GM18868 (cell line): ENCODE results near the gene ARVCF.

Source experiments
- ATAC-seq: cut with Tn5 transposase; IDR thresholded peaks from one replicate; pipeline ENCODE4 v1.9.1; 2021; ENCODE audit warnings: mild to moderate bottlenecking, moderate library complexity; ENCODE audit not compliant: unreplicated experiment

The ARVCF gene

GRCh38 chr22:20016734-20017621 lies at the start of gene ARVCF:
Gene ARVCF (minus strand): TSS chr22:20016823. CDS start chr22:19990794, 26,029 bp downstream.
- peak; percentile 60 for ATAC-seq

DNA sequence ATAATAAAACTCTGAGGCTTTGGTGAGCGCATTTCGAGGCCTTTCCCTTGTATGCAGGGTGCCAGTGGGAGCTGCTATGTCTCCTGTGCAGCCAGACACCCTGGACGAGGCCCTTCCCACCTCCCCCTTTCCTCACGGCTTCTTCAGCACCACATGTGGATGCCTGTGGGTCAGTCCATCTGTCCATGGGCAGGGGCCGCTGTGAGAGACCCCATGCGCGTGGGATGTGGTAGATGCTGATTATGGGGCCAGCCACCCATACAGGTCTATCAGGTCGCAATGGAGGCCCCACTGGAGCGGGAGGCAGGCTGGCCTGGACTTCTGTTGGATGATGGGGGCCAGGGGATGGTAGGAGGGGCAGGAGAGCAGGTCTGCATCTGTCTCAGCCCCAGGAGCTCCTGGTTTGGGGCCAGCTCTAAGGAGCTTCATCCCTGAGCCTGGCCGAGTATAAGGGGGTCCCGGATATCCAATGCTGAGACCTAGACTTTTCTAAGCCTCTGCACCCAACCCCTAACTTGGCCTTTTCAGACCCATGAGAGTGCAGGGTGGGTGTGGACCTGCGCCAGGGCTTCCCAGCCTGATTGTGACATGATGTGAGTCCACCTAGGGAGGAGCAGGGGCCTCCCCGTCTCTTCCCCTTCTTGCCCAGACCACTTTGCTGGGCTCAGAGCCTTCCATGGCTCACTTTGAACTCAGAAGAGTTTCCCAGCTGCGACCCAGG lies 49.4 kb upstream of the ARVCF start:
- no peak for ATAC-seq

- ATAC-seq, result no peak
Observed at GRCh38 chr22:20064545-20065262, 48.1 kb upstream of the ARVCF start.

GRCh38 chr22:20064140-20064480 lies 47.5 kb upstream of the ARVCF start:
- ATAC-seq, result no peak

- no peak for ATAC-seq
Observed at GRCh38 chr22:20063271-20064139, 46.9 kb upstream of the ARVCF start.

DNA sequence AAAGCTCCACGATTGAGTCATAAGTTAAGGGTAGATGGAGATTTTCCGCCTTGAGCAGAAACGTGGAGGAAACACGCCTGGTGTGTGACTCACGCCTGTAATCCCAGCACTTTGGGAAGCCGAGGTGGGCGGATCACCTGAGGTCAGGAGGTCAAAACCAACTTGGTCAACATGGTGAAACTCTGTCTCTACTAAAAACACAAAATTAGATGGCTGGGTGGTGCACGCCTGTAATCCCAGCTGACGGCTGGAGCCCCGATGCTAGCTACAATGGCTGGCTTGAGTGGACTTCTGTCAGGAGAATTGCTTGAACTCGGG lies 46.1 kb upstream of the ARVCF start:
- ATAC-seq, result no peak

DNA sequence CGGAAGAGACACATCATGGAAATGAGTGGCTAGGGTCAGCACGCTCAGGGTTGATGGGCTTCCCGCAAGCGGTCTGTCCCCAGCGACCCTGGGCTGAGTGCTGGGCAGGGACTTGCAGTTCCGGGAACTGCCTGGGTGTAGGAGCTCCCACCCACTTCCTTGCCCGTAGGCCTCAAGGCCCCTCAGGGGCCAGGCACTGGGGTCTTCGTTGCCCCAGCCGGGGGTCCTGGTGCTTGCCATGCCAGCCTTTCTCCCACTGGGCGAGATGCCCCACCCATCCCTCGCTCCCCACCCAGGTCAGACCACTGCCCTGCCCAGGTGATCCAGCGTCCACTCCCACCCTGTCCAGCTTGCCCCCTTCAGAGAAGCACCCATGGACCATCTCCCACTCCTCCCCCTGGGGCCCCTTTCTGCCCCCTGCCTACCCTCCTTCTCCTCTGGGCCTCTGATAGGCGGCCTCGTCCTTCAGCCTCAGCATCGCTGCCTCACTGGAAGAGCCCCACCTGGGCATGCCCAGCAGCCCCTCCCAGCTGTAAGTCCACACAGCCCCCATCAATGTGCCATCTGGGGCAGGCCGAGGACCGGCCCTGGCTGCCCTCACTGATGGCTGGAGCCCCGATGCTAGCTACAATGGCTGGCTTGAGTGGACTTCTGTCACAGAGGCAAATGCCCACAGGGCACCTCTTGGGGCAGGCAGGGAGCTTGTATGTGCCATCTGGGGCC lies 45.6 kb upstream of the ARVCF start:
- no peak for ATAC-seq

- ATAC-seq, result no peak
Observed at GRCh38 chr22:20061481-20061861, 44.8 kb upstream of the ARVCF start.

GRCh38 chr22:20060700-20061480 lies 44.3 kb upstream of the ARVCF start:
- ATAC-seq, result no peak

GRCh38 chr22:20058989-20059770 lies 42.6 kb upstream of the ARVCF start:
- ATAC-seq, result no peak

- no peak for ATAC-seq
Observed at GRCh38 chr22:20057596-20058268, 41.1 kb upstream of the ARVCF start.

DNA sequence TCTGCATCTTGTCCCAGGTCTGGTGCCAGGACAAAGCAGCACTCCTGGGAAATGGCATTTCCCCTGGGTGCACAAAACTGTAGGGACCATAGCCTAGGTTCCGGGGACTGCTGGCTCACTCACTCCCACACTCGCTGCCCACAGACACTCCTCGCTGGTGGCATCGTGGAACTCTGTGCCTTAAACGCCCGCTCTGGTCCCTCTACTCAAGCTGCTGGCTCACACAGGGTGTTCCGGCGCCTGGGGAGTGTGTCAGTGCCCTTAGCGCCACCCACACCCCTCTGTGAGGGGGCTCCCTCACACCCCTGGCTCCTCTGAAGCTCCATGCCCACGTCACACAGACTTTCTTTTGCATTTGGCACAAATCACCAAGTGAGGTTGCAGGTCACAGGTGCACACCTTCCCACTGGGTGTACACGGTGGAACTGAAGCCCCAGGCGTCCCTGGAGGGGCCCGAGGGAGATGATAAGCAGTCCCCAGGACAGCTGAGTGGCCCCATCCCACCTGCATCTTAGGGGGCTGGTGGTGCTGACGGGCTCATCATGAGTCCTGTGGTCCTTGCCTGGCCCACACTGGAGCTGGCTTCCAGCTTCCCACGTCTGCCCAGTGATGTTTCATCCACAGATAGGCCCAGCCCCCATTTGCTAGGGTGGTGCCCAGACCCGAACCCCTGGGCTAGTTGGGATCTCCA lies 40.2 kb upstream of the ARVCF start:
- no peak for ATAC-seq

- ATAC-seq, result no peak
Observed at GRCh38 chr22:20056161-20056560, 39.5 kb upstream of the ARVCF start.

DNA sequence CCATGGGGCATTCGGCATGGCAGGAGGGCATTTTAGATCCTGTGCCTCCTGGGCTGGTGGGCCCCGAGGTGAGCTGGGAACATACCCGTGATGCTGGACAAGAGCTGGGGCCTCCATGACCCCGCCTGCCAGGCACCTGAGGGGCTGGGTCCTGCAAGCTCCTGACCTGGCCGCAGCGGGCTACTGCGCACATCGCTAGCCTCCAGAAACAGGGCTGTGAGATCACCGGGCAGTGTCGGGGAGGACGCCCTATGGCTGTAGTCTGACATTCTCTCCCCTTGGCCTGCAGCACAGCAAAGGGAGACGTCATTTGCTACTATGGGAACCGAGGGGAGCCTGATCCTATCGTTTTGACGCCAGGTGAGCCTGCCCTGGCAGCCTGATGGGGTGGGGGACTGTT lies 39.0 kb upstream of the ARVCF start:
- no peak for ATAC-seq

GRCh38 chr22:20055144-20055543 lies 38.5 kb upstream of the ARVCF start:
- ATAC-seq, result no peak

- ATAC-seq, result no peak
Observed at GRCh38 chr22:20054485-20054884, 37.9 kb upstream of the ARVCF start.

DNA sequence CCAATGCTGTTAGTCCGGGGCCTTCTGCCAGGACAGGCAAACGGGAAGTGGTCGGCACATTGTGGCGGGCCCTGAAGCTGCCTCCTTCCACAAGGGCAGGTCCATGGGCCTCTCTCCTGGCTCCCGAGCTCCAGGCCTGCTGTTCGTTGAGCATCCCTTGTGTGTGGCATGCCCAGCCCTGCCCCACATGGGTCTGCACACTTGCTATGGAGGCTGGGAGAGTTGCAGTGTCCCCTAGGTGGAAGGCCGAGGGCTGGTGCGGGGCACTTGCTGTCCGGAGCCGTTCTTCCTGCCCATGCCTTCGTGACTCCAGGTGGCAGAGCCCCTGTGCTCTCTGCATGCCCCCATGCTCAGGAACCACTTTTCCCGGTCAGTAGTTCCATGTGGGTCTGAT lies 37.4 kb upstream of the ARVCF start:
- ATAC-seq, result no peak
